GM21423 (cell line): ENCODE measurements around the gene PDIA4.
"Not testable (repeated sequence)": the region's sequence is repeated elsewhere in the genome, so short reads cannot be mapped to it uniquely, and the experiment has no call there.

Experiments
- ATAC-seq: cut with Tn5 transposase; IDR thresholded peaks from one replicate; pipeline ENCODE4 v1.9.1; 2021; ENCODE audit warnings: mild to moderate bottlenecking, moderate library complexity; ENCODE audit not compliant: unreplicated experiment

Gene PDIA4

GRCh38 chr7:149036676-149037075 is 8.4 kb upstream of the PDIA4 start:
- ATAC-seq: no peak

- ATAC-seq: no peak
Observed at GRCh38 chr7:149031353-149031910, 3.1 kb upstream of the PDIA4 start.

- ATAC-seq: not testable (repeated sequence)
Observed at GRCh38 chr7:149030439-149030838, 2.1 kb upstream of the PDIA4 start.

GRCh38 chr7:149027611-149028345 is 527 bp downstream of the PDIA4 start:
- ATAC-seq: no peak

- no peak for ATAC-seq
Observed at GRCh38 chr7:149027055-149027454, 1.2 kb downstream of the PDIA4 start.

GRCh38 chr7:149023662-149024061 is 4.6 kb downstream of the PDIA4 start:
- ATAC-seq: no peak

GRCh38 chr7:149022756-149023360 is 5.4 kb downstream of the PDIA4 start:
- no peak for ATAC-seq

GRCh38 chr7:149021725-149022062 is 6.6 kb downstream of the PDIA4 start:
- ATAC-seq: no peak

GRCh38 chr7:149020483-149020882 is 7.8 kb downstream of the PDIA4 start:
- no peak for ATAC-seq

GRCh38 chr7:149016876-149017275 is 11.4 kb downstream of the PDIA4 start:
- ATAC-seq: no peak

GRCh38 chr7:149014309-149014708 is 14.0 kb downstream of the PDIA4 start:
- no peak for ATAC-seq

- no peak for ATAC-seq
Observed at GRCh38 chr7:149013876-149014275, 14.4 kb downstream of the PDIA4 start.

GRCh38 chr7:149012730-149013129 is 15.6 kb downstream of the PDIA4 start:
- not testable (repeated sequence) for ATAC-seq

- ATAC-seq: no peak
Observed at GRCh38 chr7:149011491-149011890, 16.8 kb downstream of the PDIA4 start.

- ATAC-seq: no peak
Observed at GRCh38 chr7:149010451-149010850, 17.9 kb downstream of the PDIA4 start.

- ATAC-seq: no peak
Observed at GRCh38 chr7:149009527-149009926, 18.8 kb downstream of the PDIA4 start.

GRCh38 chr7:149007611-149008010 is 20.7 kb downstream of the PDIA4 start:
- ATAC-seq: no peak

- no peak for ATAC-seq
Observed at GRCh38 chr7:149007146-149007545, 21.2 kb downstream of the PDIA4 start.

GRCh38 chr7:149006345-149006725 is 22.0 kb downstream of the PDIA4 start:
- no peak for ATAC-seq

GRCh38 chr7:149005427-149006344 is 22.6 kb downstream of the PDIA4 start:
- ATAC-seq: peak; percentile 76
